Astrocyte of the hippocampus (primary cell): ENCODE data around the gene PNPLA5.
"Not testable (repeated sequence)": the region's sequence is repeated elsewhere in the genome, so short reads cannot be mapped to it uniquely, and the experiment has no call there.

ENCODE experiments used
- DNase-seq: peaks from one replicate; pipeline ENCODE4 v3.0.0; 2011; ENCODE audit warnings: low read depth, low spot score

Gene PNPLA5, protein sequence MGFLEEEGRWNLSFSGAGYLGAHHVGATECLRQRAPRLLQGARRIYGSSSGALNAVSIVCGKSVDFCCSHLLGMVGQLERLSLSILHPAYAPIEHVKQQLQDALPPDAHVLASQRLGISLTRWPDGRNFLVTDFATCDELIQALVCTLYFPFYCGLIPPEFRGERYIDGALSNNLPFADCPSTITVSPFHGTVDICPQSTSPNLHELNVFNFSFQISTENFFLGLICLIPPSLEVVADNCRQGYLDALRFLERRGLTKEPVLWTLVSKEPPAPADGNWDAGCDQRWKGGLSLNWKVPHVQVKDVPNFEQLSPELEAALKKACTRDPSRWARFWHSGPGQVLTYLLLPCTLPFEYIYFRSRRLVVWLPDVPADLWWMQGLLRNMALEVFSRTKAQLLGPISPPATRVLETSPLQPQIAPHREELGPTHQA

DNA sequence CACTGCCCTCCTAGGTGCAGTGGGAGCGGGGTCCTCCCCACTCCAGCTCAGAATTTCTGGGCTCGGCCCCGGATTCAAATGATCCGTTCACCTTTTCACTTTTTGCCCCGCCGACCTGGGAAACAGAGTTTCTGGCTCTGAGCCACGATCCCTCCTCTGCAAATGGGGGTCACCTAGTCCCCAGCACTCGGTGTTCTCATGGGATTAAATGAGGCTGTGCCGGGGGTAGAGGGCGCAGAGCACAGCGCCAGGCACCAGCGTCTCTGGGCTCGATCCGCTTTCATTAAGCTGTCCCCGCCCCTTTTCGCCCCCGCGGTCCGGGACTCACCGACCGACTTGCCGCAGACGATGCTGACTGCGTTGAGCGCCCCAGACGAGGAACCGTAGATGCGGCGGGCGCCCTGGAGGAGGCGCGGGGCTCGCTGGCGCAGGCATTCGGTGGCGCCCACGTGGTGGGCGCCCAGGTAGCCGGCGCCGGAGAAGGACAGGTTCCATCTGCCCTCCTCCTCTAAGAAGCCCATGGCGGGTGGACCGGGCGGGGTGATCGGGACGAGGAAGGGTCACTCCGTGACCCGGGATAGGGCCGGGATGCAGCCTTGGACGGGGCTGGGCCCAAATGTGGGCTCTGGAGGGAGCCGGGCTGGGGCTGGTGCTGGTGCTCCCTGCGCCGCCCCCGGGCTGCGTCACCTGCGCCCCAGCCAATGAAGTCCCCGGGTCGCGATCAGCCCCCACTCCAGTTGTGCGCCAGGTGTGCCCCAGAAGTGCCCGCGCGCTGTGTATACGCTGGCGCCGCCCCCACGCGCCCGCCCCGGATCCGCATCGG lies at the start of gene PNPLA5:
Gene PNPLA5, minus strand, starts transcription at position 654 of the 823 bp plus-strand sequence. Its CDS starts 133 bp downstream, at position 521.
- no peak for DNase-seq

DNA sequence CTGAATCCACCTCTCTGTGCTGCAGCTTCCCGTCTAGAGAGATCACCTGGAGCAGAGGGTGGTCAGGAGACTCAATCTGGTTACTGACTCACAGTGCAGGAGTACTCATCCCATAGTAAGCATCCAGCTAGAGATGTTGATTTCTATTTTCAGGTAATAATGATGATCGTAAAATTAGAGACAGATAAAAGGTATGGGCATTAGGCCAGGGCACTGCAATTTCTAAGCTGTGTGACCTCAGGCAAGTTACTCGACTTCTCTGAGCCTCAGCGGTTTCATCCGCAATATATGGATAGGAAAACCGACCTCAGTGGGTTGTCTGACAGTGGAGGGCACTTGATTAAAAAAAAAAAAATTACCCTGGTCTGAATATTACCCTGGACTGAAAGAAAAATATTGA lies 49.6 kb upstream of the PNPLA5 start:
- DNase-seq, result no peak

DNA sequence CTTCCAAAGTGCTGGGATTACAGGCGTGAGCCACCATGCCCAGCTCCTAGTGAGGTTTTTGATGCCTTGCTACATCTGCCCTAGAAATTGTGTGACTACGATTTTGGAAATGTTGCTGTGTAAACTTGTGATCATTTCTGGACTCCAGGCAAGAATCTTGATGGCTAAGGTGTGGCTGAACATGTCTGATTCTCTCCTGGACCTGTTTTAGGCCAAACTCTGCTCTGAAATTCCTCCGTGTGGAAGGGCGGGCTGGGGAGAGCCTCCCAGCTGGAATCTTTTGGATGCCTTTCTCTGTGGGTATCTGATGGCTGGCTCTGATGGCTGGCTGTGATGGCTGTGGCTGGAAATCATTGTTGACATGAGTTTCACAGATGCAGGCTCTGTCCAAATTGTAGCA lies 40.0 kb upstream of the PNPLA5 start:
- peak; percentile 20 for DNase-seq

DNA sequence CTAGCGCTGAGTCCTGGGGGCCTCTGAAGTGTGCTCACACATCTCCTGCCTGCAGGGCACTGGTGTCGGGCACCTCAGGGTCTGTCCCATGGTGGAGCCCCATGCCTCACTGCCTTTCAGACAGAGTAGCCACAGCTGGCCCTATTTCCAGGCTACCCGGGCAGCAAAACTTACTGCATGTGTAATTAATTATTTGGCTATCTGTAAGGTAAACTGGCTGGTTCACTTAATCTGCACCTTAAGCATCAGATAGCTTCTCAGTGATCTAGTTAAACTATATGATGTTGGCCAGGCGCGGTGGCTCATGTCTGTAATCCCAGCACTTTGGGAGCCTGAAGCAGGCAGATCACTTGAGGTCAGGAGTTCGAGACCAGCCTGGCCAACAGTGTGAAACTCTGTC lies 37.1 kb upstream of the PNPLA5 start:
- no peak for DNase-seq

DNA sequence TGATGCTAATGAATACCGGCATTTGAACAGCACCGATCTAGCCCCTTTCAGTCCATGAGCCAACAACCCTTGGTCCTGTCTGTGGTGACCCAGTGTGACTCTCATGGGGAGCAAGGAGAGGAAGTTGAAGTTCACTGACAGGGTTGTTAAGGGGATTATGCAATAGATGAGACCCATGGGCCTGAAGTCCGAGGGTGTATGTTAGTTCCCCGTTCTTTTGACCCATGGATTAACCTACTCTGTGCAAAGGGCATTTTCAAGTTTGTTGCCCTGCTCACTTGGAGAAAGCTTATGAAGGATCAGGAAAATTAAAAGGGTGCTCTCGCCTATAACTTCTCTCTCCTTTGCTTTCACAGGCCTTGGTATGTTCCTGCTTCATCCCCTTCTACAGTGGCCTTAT lies 36.7 kb upstream of the PNPLA5 start:
- DNase-seq, result no peak

DNA sequence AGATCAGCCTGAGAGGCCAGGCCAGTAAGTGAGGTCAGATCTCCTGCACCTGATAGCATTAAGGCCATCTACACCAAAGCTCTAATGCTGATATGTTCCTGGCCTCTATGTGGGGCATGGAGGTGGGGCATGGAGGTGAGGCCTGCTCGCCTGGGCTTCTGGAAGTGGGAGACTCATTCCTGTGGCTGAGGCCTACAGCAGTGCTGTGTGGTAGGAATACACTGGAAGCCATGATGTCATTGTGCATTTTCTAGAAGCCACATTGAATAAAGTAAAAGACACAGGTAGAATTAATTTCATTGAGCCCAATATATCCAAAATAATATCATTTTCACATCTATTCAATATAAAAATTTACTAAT lies 34.5 kb upstream of the PNPLA5 start:
- peak; percentile 51 for DNase-seq

DNA sequence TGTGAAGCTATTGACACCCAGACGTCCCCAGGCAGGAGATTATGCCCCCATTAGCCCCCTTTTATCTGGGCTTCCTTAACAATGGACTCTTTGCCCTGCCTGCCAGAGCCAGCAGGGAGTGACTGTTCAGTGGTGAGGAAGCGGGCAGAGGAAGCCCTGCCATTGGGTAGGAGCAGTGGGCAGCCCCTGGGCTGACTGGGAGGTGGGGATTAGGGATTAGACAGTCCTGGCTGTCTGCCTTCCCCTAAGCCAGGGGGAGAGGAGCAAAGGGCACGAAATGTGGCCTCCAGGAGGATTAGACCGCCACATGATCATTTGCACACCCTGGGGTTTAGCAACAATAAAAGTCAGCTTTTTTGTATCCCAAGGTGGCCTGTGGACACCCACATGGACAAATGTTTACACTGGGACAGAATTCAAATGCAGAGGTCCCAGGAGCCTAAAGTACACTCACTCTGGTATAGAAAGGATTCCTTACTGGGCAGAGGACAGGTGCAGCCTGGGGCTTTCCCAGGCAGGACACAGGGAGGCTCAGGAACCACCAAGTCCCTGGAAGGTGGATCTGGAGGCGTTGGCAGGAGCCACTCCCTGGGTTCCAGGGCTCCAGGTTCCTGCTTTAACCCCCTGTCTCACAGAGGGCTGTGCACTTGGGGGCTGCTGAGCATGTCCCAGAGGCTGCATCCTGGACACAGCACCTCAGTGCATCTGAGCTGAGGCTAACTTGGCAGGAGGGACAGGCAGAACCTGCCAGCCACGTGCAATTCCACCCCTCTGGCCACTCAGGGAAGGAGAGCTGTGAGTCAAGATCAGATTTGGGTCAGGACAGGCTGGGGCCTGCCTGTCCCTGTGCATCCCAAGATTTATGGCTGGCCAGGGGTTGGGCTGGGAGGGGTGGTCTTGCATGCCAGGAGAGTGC lies 33.9 kb upstream of the PNPLA5 start:
- peak; percentile 67 for DNase-seq

DNA sequence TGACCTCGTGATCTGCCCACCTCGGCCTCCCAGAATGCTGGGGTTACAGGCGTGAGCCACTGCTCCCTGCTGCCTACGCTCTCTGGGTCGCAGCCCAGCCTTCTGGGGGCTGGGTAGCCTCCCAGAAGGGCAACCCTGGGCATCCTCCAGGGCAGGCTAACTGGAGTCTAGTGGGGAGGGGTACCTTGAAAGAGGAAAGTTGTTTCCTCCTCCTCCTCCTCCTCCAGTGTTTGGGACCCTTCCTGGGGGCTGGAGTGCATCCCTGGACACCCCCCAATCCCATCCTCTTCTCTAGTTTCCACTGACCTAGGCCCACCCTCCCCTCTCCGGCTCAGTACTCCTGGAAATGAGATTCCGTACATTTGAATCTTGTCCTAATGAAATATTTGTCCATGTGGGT lies 33.1 kb upstream of the PNPLA5 start:
- DNase-seq, result no peak

DNA sequence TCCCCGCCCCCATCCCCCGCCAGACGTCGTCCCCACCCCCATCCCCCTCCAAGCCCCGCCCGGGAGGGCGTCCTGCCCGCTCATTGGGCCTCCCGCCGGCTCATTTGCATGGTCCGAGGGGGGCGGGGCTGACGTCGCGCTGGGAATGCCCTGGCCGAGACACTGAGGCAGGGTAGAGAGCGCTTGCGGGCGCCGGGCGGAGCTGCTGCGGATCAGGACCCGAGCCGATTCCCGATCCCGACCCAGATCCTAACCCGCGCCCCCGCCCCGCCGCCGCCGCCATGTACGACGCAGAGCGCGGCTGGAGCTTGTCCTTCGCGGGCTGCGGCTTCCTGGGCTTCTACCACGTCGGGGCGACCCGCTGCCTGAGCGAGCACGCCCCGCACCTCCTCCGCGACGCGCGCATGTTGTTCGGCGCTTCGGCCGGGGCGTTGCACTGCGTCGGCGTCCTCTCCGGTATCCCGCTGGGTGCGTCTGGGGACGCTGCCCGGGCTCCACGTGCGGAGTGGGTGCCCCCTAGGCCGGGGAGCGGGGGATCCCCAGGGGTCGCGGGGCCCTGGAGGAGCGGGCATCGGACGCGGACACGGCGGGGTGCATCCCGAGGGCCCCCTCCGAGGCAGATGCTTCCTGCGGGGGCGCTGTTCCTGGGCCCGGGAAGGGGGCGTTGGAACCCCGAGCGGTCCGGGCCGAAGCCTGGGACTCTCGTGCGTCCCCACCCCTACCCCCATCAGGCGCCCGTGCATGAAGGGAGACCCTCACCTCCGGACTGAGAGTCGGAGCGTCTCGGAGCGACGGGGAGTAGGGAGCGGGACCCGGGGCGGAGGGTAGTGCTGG lies 32.0 kb upstream of the PNPLA5 start, which contains the start of gene PNPLA3:
Gene PNPLA3, plus strand, starts transcription at position 175 of the 834 bp plus-strand sequence. Its CDS starts 107 bp downstream, at position 282.
- DNase-seq, result peak; percentile 96

DNA sequence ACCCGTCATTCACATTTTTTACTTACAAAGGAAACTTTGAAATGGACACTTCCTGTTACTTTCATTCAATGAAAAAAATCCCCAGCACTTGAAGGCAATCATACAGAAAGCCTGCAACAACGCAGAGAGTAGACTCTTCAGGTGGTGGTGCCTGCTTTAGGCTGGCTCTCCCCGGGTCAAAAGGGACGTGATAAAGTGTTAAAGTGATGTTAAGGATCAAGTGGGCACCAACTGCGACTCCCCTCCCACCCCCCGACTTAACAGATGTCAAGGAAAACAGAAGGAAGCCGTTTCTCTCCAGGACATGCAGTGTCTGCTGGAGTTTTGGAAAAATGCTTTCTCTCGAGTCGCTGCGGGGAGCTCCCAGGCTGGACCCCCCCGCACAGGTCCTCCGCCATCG lies 31.4 kb upstream of the PNPLA5 start:
- DNase-seq, result no peak

DNA sequence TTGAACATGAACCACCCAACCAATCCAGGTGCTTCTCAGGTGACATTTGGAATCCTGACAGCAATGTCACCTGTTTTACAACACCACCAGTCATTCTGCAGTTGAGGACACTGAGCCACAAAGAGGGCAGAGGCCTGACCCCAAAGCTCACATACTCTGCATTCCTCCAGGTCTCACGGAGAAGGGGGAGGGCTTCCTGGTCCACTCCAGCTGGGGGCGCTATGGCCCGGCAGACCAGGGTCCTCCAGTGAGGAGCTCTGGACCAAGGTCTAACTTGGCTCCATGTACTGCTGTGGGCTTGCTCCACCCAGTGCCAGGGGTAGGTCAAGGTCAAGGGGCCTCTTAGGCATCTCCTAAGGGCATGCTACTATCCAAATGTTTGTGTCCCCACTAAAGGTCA lies 30.3 kb upstream of the PNPLA5 start:
- no peak for DNase-seq

DNA sequence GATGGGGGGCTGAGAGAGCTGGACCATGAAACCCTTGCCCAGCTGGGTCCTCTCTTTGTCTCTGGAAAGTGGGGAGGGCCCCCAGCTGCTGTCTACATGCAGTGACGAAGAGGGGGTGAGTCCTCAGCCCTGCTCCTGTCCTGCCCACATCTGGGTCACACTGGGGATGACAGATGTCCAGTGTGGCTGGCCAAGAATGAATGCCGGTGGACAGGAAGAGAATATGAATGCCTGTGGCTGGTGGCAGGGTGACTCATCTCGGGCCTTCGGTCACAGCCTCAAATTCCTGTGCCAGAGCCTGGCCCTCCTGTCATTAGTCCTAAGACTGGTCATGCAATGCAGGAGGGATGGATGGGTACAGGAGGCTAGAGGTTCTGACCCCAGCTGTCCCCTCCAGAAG lies 29.6 kb upstream of the PNPLA5 start:
- peak; percentile 91 for DNase-seq

DNA sequence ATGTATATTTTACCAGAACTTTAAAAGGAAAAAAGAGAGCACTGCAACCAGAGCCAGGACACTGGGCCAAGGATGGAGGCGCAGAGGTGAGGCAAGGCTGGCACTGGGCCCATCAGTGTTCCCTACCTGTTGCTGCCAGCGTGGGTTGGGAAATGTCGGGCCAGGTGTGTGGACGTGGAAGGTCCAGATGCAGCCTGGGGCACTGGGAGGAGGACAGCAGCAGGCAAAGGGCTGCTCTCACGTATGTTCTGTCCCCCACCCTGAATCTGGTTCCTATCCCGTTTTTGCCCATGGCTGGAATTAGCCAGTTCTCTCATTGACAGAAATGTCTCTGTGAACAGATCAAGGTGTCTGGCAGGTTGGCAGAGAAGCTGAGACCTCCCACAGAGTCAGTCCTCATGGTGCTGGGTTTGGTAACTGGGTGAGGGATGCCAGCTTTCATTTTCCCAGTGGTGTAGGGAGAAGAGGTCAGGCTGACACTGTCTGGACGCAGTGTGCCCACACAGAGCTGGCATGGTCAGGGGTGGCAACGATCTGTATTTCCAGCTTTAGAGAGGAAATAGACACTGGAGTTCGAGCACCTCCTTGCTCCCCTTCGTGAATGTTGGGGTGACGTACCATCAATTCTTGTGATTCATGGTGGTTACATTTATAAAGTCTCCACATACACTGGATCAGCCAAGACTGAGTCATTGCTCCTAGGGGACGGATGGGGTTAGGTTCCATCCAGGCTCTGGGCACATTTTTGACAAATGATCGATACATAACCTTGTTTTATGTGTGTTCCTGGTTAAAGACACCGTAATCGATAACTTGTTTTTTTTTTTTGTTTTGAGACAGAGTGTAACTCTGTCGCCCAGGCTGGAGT lies 27.5 kb upstream of the PNPLA5 start:
- DNase-seq, result peak; percentile 57

DNA sequence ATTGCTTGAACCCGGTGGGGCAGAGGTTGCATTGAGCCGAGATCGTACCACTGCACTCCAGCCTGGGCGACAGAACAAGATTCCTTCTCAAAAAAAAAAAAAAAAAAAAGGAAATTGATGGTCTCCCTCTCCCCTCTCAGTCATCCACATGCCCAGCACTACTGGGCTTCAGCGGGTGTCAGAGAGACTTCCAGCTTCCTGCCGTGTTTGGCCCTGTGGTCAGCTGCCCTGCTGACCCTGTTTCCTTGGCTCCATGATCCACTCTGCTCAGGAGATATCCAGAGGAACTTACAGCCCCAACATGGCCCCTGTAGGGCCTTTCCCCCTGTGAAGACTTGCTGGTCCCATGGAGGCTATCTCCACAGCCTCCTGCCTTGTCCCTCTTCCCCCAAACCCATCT lies 25.7 kb upstream of the PNPLA5 start:
- no peak for DNase-seq

DNA sequence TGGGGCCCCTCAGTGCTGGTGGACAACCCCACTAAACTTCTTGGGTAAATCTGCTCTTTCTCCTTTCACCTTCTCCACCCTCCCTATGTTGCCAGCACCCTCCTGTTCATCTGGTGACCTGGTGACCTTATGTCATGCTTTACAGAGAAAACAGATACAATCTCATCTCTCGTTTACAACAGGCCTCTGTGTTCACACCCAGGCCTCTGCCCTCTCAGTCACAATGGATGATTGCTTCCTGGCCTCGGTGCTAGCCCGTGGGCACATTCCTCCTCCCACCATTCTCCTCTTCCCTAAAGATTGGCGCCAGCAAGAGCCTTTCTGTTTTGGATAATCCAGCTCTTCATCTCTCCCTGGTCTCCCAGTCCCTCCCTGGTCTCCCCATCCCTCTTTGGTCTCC lies 19.5 kb upstream of the PNPLA5 start:
- no peak for DNase-seq

DNA sequence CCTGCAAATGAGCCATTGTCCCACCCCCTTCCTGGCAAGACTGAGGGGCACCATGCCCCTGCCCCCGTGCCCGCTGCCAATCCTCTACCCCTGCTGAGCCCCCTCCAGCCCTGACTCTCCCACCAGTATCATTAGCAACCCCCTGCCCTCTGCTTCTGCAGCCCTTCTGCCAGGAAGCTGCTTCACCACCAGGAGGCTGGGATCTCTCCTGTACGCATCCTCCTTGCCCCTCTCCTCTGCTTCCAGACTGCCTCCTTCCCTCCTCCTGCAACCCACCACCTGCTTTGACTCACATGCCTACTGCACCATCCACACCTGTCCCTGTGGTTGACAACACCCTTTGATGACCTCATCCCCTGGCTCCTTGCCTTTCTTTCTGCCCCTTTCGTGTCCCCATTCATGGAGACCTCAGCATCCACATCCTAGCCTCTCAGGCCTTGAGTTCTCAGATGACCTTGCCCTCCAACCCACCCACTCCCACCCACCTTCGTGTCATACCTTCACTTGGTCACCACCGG lies 18.4 kb upstream of the PNPLA5 start:
- no peak for DNase-seq

DNA sequence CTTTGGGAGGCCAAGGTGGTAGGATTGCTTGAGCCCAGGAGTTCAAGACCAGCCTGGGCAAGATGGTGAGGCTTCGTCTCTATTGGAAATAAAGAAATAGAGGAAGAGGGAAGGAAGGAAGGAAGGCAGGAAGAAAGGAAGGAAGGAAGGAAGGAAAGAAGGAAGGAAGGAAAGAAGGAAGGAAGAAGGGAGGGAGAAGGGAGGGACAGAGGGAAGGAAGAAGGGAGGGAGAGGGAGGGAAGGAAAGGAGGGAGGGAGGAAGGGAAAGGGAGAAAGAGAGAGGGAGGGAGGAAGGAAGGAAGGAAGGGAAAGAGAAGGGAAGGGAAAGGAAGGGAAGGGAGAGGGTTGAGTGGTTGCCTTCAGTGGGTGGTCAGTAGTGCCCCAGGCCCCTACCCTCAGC lies 17.9 kb upstream of the PNPLA5 start:
- no peak for DNase-seq

DNA sequence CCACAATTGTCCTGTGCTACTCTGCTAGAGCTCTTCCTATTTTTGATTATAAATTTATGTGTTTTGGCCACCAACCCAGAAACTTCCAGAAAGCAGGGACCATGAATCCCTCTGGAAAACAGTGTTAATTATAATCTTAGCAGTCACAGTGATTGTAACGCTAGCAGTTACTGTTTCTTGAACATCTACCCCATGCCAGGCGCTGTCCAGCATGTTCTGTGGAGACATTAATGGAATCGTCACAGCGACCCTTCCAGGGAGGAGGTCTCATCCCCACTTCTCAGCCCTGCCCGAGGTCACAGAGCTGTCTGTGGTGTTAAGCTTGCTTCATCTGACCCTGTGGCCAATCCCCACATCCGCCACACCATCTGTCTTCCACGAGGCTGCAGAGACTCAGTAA lies 13.9 kb upstream of the PNPLA5 start:
- DNase-seq, result no peak

DNA sequence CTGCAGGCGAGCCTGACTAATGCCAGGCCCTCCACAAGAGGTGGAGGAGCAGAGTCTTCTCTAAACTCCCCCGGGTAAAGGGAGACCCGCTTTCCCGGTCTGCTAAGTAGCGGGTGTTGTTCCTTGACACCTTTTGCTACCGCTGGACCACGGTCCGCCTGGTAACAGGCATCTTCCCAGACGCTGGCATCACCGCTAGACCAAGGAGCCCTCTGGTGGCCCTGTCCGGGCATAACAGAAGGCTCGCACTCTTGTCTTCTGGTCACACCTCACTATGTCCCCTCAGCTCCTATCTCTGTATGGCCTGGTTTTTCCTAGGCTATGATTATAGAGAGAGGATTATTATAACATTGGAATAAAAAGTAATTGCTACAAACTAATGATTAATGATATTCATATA lies 12.6 kb upstream of the PNPLA5 start:
- not testable (repeated sequence) for DNase-seq

DNA sequence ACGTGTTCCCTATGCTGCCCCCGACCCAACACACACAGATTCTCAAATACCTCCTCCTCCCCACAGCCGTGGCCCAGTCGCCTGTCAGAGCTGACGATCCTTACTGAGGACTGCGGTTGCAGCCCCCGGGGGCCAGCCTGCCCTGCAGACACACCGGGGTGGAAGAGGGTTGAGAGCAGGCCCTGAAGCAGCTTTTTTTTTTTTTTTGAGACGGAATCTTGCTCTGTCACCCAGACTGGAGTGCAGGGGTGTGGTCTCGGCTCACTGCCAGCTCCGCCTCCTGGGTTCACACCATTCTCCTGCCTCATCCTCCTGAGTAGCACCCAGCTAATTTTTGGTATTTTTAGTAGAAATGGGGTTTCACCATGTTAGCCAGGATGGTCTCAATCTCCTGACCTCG lies 11.2 kb upstream of the PNPLA5 start:
- not testable (repeated sequence) for DNase-seq
